Colonic mucosa (tissue), 4 donors: ENCODE data around the gene LY6G6F. TPM values are rescaled to one million over a fixed set of nuclear protein-coding genes. Genes with fewer than 3 reads are reported as not detected.

Experiments used
- DNase-seq: peaks from one replicate; pipeline ENCODE4 v3.0.0-alpha.2; 2020
- H3K27ac ChIP-seq: fragments of 200-600 bp; one replicate; pipeline ENCODE4 v1.8.0; 2021
- H3K27me3 ChIP-seq: fragments of 200-600 bp; one replicate; pipeline ENCODE4 v1.8.0; 2021
- H3K36me3 ChIP-seq: fragments of 200-600 bp; one replicate; pipeline ENCODE4 v1.8.0; 2021
- H3K4me1 ChIP-seq: fragments of 200-600 bp; one replicate; pipeline ENCODE4 v1.8.0; 2021; ENCODE audit warnings: mild to moderate bottlenecking
- H3K4me3 ChIP-seq: fragments of 200-600 bp; one replicate; pipeline ENCODE4 v1.8.0; 2021
- H3K9ac ChIP-seq, 2 donors: one replicate each; pipeline ENCODE4 v1.7.0; 2013; ENCODE audit warnings: control low read depth in 2 of 2, low read depth in 2 of 2, low read length in 2 of 2
- H3K9me3 ChIP-seq: fragments of 200-600 bp; one replicate; pipeline ENCODE4 v1.8.0; 2021
- CTCF ChIP-seq: fragments of 200-600 bp; IDR thresholded peaks from one replicate; pipeline ENCODE4 v1.8.0; 2022; ENCODE audit warnings: antibody characterized with exemption, mild to moderate bottlenecking
- intact Hi-C: fragments of 100-400 bp; cut with DNase I; formaldehyde crosslinking; loops from one replicate; pipeline ENCODE4 v1.14.1; 2022
- total RNA-seq, 2 donors: library from RNA; stranded (reverse); fragmentation: NEBNext Ultra II Directional in 1 of 2; extraction: Animal tissue kit (Norgen Biotek cat#: 25700) in 1 of 2; gene quantifications; one replicate each; pipeline ENCODE4 v1.2.1, GENCODE V29; 2021
- donor health status: healthy.
- donor health status: DM: no; HTN: no; CAD: no.
- donor health status: DM: no; HTN: no; CAD: no.

LY6G6F gene
- total RNA-seq, 2 donors from 2014 or later: not detected

GRCh38 chr6:31725502-31726350, 19.1 kb downstream of the LY6G6F start:
- no peak for TF ChIP-seq CTCF
- no peaks in the 10 kb centered on the region for H3K36me3 ChIP-seq
- H3K27ac ChIP-seq: no peak overlapping the region
- H3K4me1 ChIP-seq: peaks cover 13% of the 10 kb centered on the region
- H3K4me3 ChIP-seq: no peak overlapping the region
- DNase-seq: no peak
- no peak overlapping the region for H3K9ac ChIP-seq
- intact Hi-C loops: no loop called here
- H3K9me3 ChIP-seq: no peaks in the 10 kb centered on the region
- H3K27me3 ChIP-seq: no peaks in the 10 kb centered on the region

DNA sequence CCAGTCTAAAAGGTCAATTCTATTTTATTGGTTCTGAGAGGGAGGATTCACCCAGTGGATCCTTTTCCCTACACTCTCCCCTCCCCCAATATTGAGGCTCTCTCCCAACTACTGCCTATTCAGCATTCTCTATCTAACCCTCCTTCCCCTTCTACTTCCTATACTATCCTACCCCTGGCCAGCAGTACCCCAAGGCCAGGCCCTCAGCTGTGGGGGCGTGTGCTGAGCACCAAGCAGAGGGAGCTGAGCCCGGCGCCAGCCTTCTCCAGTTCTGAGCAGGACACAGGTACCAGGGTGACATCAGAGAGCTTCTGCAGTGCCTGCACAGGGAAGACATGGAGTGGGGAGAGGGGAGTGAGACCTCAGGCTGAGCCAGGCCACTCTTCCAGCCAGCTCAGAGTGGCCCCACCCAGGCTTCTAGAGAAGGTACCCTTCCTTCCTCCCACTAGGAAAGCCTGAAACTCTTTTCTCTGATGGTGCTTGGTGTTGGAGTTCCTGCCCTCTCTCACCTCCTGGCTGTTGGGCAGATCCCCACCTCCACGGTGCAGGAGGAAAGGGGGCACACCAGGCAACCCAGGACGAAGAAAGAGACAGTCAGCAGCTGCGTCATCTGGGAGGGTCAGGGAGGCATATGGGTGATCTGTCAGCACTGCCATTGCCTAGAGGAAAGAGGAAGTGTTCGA, 20.5 kb downstream of the LY6G6F start:
- intact Hi-C loops: no loop called here
- no peak for DNase-seq
- no peak for TF ChIP-seq CTCF
- peaks cover 13% of the 10 kb centered on the region for H3K4me1 ChIP-seq
- H3K27me3 ChIP-seq: no peaks in the 10 kb centered on the region
- H3K9ac ChIP-seq: peak overlapping the region; percentile 4 to 95
- H3K27ac ChIP-seq: peak overlapping the region; percentile 96
- H3K36me3 ChIP-seq: peaks cover 6% of the 10 kb centered on the region
- no peak overlapping the region for H3K4me3 ChIP-seq
- H3K9me3 ChIP-seq: no peaks in the 10 kb centered on the region

- peaks cover 13% of the 10 kb centered on the region for H3K4me1 ChIP-seq
- no peak for TF ChIP-seq CTCF
- DNase-seq: no peak
- H3K36me3 ChIP-seq: peaks cover 10% of the 10 kb centered on the region
- no peaks in the 10 kb centered on the region for H3K9me3 ChIP-seq
- peak overlapping the region; percentile 76 to 95 for H3K9ac ChIP-seq
- intact Hi-C loops: no loop called here
- peak overlapping the region; percentile 96 for H3K27ac ChIP-seq
- H3K4me3 ChIP-seq: peak overlapping the region; percentile 60
- no peaks in the 10 kb centered on the region for H3K27me3 ChIP-seq
Observed at GRCh38 chr6:31727717-31728671, 21.3 kb downstream of the LY6G6F start.

DNA sequence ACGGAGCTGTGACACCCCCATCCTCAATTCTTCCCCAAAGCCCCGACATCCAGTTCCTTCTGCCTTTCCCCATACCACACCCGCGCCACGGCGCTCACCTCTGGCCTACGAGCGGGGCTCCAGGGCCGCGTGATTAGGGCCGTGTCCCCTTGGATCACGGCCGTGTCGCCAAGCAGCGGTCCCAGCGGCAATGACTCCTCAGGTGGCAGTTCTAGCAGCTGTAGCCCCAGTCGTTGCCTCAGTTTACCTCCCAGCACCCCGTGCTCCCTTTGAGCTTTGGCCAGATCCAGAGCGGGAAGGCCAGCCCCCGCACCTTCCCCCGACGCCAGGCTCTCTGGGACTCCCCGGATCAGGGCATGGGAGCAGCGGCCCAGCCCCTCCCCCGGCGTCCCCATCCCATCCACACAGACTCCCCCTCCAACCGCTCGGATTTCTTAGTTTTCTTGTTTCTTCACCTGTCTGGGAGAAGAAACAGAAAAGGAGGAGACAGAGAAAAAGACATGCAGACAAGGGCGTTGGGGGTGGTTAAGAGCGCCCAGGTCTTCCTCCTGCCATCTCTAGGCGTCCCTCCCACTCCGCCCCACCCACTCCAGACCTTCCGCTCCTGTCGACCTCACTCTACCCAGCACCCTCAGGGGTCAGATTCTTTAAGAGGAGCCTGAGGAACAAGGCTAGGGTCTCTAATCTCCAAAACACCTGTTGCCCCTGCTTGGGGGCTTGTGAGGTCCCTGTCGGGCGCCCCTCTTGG, 22.3 kb downstream of the LY6G6F start, which contains the start of gene DDAH2:
Gene DDAH2 (minus strand): TSS at position 533 of the 748 bp plus-strand sequence. CDS start 138 bp downstream, at position 395.
- H3K27me3 ChIP-seq: no peaks in the 10 kb centered on the region
- peak within 1 kb of the TSS; percentile 60 for H3K4me3 ChIP-seq
- DNase-seq: no peak
- no peaks in the 10 kb centered on the region for H3K9me3 ChIP-seq
- peak within 1 kb of the TSS; percentile 96 for H3K27ac ChIP-seq
- intact Hi-C loops: no loop called here
- peaks cover 14% of the 10 kb centered on the region for H3K36me3 ChIP-seq
- peak within 1 kb of the TSS; percentile 76 to 95 for H3K9ac ChIP-seq
- TF ChIP-seq CTCF: no peak
- peaks cover 13% of the 10 kb centered on the region for H3K4me1 ChIP-seq
